Cortex of kidney (tissue), 1 donor: Measurements from ENCODE around the gene TBX18.

Experiments
- DNase-seq: peaks from one replicate; lab custom pipeline; 2025; lab: John Stamatoyannopoulos, UW

The TBX18 gene

DNA sequence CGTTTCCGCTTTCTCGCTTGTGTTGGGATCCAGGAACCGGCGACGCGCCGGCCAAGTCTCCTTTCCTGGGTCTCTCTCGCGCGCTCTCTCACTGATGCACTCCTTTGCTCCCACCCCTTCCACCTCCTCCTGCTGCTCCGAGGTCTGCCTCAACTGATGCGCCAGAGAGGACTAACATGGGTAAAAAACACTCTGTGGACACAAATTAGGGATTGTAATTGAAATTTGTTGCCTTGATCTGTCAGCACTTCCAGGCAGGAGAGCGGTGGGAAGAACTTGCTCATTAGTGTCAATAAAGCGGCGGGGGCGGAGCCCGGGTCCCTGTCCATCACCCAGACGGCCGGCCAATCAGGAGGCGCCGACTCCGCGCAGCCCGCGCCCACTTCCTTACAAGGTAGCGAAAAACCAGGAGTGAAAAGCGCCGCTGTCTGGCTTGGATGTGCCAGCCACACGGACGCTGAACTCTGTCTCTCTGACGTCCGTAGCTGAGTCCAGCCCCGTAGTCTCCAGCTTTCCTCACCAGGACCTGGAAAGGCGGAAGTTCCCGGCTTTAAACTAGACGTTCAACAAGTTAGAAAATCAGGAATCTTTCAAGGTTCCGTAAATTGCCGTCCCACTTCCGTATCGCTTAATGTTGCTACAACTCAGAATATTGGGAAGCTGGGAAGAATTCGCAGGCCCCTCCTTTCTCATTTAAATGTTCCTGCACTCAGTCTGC, at the start of gene TBX18:
Gene TBX18, minus strand, starts transcription at position 267 of the 718 bp plus-strand sequence. CDS start 417 bp downstream, outside the sequence.
- DNase-seq, result no peak

DNA sequence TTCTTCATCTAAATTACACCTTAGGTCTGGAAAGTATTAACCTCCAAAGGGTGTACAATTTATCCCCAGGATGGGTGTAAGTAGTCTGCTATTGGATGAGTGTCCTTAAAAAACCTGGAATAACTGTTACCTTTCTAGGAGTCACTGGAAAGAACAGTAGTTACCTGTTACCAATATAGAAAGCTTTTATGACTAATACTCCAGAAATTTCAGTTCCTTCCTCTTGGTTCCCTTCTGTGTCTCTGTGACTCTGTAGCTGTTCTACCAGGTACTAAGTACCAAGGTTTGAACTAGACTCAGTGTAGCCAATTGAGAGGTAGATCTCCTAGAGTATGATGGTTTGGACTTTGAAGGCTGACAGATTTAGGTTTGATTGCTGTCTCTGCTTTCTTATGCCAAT, 47.0 kb upstream of the TBX18 start:
- no peak for DNase-seq

- DNase-seq, result no peak
These were observed 45.1 kb upstream of the TBX18 start for GRCh38 chr6:84809455-84809854.

- no peak for DNase-seq
These were observed 44.2 kb upstream of the TBX18 start for GRCh38 chr6:84808491-84809061.

DNA sequence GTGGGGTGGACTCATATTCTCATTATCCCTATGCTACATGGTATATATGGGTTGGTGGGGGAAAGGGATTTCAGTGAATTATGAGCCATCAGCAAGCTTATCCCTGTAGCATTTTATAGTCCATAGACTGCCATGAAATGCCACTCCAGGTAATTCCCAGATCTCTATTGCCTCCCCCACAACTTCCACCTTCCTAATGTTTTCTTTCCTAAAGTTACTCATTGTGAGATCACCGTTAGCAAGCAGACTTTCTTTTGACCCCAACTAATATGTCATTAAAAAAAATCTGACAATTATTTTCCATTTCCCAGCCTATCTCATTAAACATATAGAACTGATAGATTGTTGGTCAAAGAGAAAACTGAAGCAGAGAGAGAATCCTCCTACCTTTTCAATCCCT, 40.7 kb upstream of the TBX18 start:
- no peak for DNase-seq

GRCh38 chr6:84804720-84805119, 40.3 kb upstream of the TBX18 start:
- DNase-seq, result no peak

DNA sequence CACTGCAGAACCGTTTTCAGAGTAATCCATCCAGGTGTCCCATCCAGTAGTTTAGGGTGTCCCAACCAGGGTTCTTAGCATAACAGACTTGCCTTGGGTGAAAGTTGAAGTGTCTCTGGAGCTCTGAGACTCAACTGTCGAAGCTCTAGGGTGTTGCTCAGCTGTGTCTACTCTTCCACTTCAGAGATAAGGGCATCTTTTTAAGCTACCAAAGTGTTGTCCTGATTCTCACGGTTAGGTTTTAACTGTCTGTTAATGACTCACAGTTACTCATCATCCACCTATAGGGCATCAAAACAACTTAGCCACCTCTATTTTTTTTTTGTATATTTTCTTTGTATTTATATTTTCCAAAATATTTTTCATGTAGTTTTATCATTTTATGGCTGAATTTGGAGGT, 36.9 kb upstream of the TBX18 start:
- no peak for DNase-seq

DNA sequence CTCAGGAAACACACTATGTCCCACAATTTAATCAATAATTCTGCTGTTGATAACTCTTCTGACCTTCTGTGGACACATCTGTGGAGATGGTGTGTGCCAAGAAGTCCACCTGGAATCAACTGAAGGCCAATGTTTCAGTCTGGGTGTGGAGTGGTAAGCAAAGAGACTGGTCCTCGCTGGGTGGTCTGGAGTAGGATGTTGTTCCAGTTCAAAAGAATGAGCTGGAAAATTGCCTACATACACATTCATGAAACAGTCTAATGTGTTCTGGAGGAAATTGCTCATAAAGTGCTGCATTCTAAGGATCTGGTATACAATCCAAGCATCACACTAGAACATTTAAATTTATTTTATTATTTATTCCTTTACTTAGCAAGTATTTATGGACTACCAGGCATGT, 33.9 kb upstream of the TBX18 start:
- DNase-seq, result no peak

GRCh38 chr6:84796343-84796742, 31.9 kb upstream of the TBX18 start:
- DNase-seq, result no peak

DNA sequence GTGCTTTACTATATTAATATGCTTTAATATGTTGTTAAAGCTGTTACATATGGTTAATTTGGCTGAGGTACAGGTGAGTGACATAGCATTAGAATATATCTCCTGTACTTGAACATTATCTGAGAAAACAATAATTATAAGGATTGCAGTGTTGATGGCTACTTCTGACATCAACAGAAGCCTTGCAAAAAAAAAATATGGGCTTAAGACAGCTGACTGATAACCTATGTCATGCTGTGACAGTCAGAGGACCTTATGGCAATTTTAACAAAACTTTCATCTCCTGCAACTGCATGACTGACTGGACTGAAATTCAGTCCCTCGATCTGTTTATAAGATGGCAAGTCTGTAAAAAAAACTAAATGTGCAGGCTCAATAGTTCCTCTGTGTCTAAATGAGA, 27.5 kb upstream of the TBX18 start:
- DNase-seq, result no peak

DNA sequence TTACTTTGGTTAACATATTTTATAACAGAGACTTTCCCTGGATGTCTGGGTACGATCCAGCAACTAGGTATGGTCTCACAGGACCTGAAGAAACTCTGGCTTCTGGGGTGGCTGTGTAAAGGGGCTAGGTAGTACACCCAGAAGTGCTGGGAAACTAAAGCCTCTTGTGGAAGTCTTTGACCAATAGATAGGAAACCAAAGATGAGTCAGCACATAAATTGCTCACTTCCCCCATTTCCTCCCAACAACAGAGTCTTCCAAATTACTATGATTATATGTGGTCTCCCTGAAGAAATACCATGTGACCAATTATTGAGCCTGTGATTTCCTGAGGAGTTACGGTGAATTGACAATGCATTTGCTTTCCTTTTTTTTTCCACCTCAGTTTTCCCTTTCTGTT, 26.8 kb upstream of the TBX18 start:
- DNase-seq, result no peak

GRCh38 chr6:84789170-84789569, 24.8 kb upstream of the TBX18 start:
- no peak for DNase-seq

DNA sequence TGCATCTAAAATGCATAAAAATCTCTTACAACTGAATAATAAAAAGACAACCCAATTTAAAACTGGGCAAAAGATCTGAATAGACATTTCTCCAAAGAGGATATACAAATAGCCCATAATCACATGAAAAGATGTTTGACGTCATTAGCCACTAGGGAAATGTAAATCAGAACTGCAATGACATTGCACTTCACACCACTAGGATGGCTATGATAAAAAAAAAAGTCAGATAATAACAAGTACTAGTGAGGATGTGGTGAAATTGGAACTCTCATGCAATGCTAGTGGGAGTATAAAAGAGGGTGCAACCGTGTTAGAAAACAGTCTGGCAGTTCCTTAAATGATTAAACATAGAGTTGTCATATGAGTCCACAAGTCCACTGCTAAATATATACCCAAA, 24.3 kb upstream of the TBX18 start:
- DNase-seq, result no peak

DNA sequence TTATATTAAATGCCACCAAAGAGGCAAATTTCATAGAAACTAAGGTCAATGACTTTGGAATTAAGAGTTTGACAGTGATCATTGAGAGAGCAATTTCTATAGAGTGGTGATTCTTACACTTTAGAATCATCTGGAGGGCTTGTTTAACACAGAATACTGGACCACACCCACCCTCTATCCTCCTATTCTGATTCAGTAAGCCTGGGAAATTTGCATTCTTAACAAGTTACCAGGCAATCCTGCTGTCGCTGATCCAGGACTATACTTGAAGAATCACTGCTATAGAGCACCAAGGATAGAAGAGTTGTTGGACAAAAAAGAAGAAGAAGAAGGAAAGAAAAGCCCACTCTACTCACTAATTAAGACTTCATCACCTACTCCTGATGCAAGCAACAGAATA, 21.3 kb upstream of the TBX18 start:
- no peak for DNase-seq

- no peak for DNase-seq
These were observed 15.5 kb upstream of the TBX18 start for GRCh38 chr6:84779917-84780316.

GRCh38 chr6:84779380-84779779, 15.0 kb upstream of the TBX18 start:
- DNase-seq, result no peak

- no peak for DNase-seq
These were observed 13.5 kb upstream of the TBX18 start for GRCh38 chr6:84777888-84778287.

DNA sequence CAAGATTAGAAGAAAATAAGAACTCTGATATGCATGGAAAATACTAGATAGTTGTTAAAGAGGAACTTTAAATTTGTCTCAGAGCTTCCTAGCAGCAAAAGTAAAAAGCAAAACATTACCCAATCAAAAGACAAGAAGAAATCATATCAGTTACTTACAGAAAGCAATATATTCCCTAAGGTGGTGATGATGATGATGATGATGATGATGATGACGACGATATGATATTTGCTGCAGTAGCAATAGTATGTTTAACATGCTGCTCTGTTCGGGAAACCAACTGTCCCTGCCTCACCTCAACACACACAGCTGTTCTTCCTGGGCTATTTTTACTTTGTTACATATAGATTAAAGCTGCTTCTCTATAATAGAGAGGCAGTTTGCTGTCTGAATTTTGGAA, 12.0 kb upstream of the TBX18 start:
- no peak for DNase-seq

- no peak for DNase-seq
These were observed 11.4 kb upstream of the TBX18 start for GRCh38 chr6:84775751-84776150.

DNA sequence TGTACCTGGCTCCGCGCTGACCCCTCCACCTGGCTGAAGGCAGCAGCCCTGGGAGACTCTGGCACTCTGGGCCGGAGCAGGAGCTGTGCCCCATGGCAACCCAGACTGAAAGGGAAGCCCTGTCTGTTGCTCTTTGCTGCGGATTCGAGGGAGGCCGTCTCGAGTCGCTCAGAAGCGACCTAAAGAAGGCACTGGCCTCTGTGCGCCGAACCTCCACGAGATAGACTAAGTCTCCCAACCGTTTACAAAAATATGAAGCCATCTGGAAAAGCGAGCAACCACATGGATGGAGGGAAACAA, 10.5 kb upstream of the TBX18 start:
- no peak for DNase-seq

DNA sequence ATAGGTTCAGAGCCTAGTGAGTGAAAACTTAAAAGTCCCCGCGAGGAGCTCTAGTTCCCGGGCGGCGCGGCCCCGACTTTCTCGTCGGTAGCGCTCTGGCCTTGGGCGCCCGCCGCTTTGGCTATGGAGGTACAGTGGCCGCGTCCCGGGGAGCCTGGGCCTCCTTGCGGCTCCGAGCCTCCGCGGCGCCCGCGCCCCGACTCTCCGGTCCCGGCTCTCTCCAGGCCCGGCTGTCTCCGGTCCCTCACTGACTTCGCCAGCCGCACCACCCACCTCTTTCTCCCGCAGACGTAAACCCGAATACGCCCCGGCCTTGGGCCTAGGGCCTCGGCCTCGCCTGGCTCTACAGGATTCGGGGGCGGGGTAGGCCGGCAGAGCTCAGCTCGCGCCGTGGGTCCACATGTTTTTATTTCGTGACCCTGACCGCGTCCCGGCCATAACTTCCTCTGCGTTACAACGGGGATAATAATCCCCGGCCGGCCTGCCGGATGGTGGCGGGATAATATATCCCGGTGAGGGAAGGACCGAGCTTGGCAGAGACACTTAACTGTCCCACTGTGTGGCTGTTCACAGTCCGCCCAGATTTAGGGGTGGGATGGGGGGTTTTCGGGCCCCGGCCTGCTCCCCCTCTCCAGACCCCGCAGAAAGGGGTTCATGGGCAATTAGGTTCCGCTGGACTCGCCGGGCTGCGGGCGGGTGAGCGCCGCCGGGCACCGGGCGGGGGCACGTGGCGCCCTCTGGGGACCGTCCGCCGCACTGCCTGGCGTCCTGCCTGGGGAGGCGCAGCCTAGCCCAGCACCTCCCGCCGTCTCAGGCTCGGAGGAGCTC, 10.0 kb upstream of the TBX18 start:
- no peak for DNase-seq

- no peak for DNase-seq
These were observed 9.2 kb upstream of the TBX18 start for GRCh38 chr6:84773431-84774156.

GRCh38 chr6:84773133-84773430, 8.7 kb upstream of the TBX18 start:
- no peak for DNase-seq
